GM12891 (cell line): ENCODE results near the gene PHF21A.

Experiments used
- DNase-seq: peaks from one replicate; pipeline ENCODE4 v3.0.0; 2011; ENCODE audit warnings: low spot score; ENCODE audit not compliant: insufficient read length
- FAIRE-seq: peaks from 2 replicates; lab custom pipeline; 2011; peaks lifted over from hg19 to GRCh38; lab: Jason Lieb, UNC
- PAX5 ChIP-seq: IDR thresholded peaks from 2 replicates; pipeline ENCODE4 v1.6.1; 2011; ENCODE audit warnings: low read length, moderate library complexity, mild to moderate bottlenecking; ENCODE audit not compliant: insufficient read depth, severe bottlenecking
- POLR2A ChIP-seq: IDR thresholded peaks from 2 replicates; pipeline ENCODE4 v1.6.1; 2011; ENCODE audit warnings: low read depth, low read length, control low read depth
- POLR2AphosphoS5 ChIP-seq: IDR thresholded peaks from 2 replicates; pipeline ENCODE4 v1.6.1; 2011; ENCODE audit warnings: low read depth, low read length, control low read depth
- POU2F2 ChIP-seq: IDR thresholded peaks from 2 replicates; pipeline ENCODE4 v1.6.1; 2011; ENCODE audit warnings: low read depth, mild to moderate bottlenecking, control low read depth, low read length, moderate library complexity
- SPI1 ChIP-seq: IDR thresholded peaks from 2 replicates; pipeline ENCODE4 v1.6.1; 2011; ENCODE audit warnings: low read depth, low read length, control low read depth
- TAF1 ChIP-seq: IDR thresholded peaks from 2 replicates; pipeline ENCODE4 v1.6.1; 2011; ENCODE audit warnings: low read depth, low read length, control low read depth

PHF21A gene

GRCh38 chr11:46090375-46090774 is 30.9 kb downstream of the PHF21A start:
- DNase-seq (no peak), FAIRE-seq (no peak)
- TF ChIP-seq TAF1, result no peak
- no peak for TF ChIP-seq POLR2A

GRCh38 chr11:46079662-46080061 is 41.6 kb downstream of the PHF21A start:
- TF ChIP-seq TAF1 (no peak), POLR2A (no peak), SPI1 (no peak), POU2F2 (no peak), PAX5 (no peak), POLR2AphosphoS5 (no peak)
- FAIRE-seq, result no peak

GRCh38 chr11:46075928-46076327 is 45.3 kb downstream of the PHF21A start:
- no peak for TF ChIP-seq POLR2AphosphoS5
- TF ChIP-seq POU2F2, result no peak
- no peak for TF ChIP-seq PAX5
- no peak for TF ChIP-seq SPI1
- no peak for TF ChIP-seq TAF1
- no peak for TF ChIP-seq POLR2A
- FAIRE-seq, result no peak
- no peak for DNase-seq

More at GRCh38 chr11:46079662-46080061, 41.6 kb downstream of the PHF21A start:
- DNase-seq, result no peak

GRCh38 chr11:46075168-46075567 is 46.1 kb downstream of the PHF21A start:
- TF ChIP-seq TAF1, result no peak
- no peak for TF ChIP-seq POLR2A
- no peak for TF ChIP-seq PAX5
- TF ChIP-seq POU2F2, result no peak
- TF ChIP-seq SPI1, result no peak
- TF ChIP-seq POLR2AphosphoS5, result no peak
- DNase-seq (no peak), FAIRE-seq (no peak)

GRCh38 chr11:46073632-46074031 is 47.6 kb downstream of the PHF21A start:
- FAIRE-seq (no peak), DNase-seq (no peak)
- no peak for TF ChIP-seq POU2F2
- no peak for TF ChIP-seq SPI1
- no peak for TF ChIP-seq TAF1
- no peak for TF ChIP-seq POLR2AphosphoS5
- TF ChIP-seq PAX5, result no peak
- no peak for TF ChIP-seq POLR2A

- no peak for TF ChIP-seq POLR2A
- TF ChIP-seq POU2F2, result no peak
- no peak for TF ChIP-seq POLR2AphosphoS5
- TF ChIP-seq SPI1, result no peak
- no peak for TF ChIP-seq TAF1
- no peak for TF ChIP-seq PAX5
- FAIRE-seq (no peak), DNase-seq (no peak)
Observed at GRCh38 chr11:46072172-46072964, 48.9 kb downstream of the PHF21A start.

- TF ChIP-seq TAF1, result no peak
- TF ChIP-seq POLR2AphosphoS5, result no peak
- no peak for TF ChIP-seq SPI1
- TF ChIP-seq POU2F2, result no peak
- TF ChIP-seq PAX5, result no peak
- TF ChIP-seq POLR2A, result no peak
- DNase-seq, result no peak
- FAIRE-seq, result no peak
Observed at GRCh38 chr11:46071091-46071490, 50.2 kb downstream of the PHF21A start.

GRCh38 chr11:46069595-46069994 is 51.7 kb downstream of the PHF21A start:
- FAIRE-seq (no peak), DNase-seq (no peak)
- no peak for TF ChIP-seq TAF1
- no peak for TF ChIP-seq POLR2AphosphoS5
- TF ChIP-seq SPI1, result no peak
- no peak for TF ChIP-seq POLR2A
- no peak for TF ChIP-seq POU2F2
- no peak for TF ChIP-seq PAX5

GRCh38 chr11:46066335-46066734 is 54.9 kb downstream of the PHF21A start:
- TF ChIP-seq SPI1, result no peak
- TF ChIP-seq PAX5, result no peak
- no peak for TF ChIP-seq POU2F2
- no peak for TF ChIP-seq TAF1
- no peak for TF ChIP-seq POLR2AphosphoS5
- TF ChIP-seq POLR2A, result no peak
- FAIRE-seq, result no peak
- no peak for DNase-seq
